Upper lobe of left lung (tissue), 6 donors: ENCODE results near the gene PRODH. TPM values are rescaled to one million over a fixed set of nuclear protein-coding genes. Genes with fewer than 3 reads are reported as not detected.
"Not testable (repeated sequence)": the region's sequence is repeated elsewhere in the genome, so short reads cannot be mapped to it uniquely, and the experiment has no call there.

Experiments
- ATAC-seq, 2 donors: fragments of 200-7000 bp; cut with Tn5 transposase; one replicate each; pipeline ENCODE4 v1.9.1; 2022; ENCODE audit warnings: mild to moderate bottlenecking in 2 of 2, moderate library complexity in 2 of 2; ENCODE audit not compliant: low FRiP score in 2 of 2
- DNase-seq, 2 donors: peaks; one replicate each; pipeline ENCODE4 v3.0.0-alpha.2; 2019 to 2020
- H3K27ac ChIP-seq, 4 donors: fragments of 200-600 bp; sonication (generic); one replicate each; pipeline ENCODE4 v1.5.1; 2016 to 2019
- H3K27me3 ChIP-seq, 4 donors: fragments of 200-600 bp; sonication (generic); one replicate each; pipeline ENCODE4 v1.5.1; 2017 to 2019
- H3K36me3 ChIP-seq, 4 donors: fragments of 200-600 bp; sonication (generic); one replicate each; pipeline ENCODE4 v1.5.1; 2016 to 2019
- H3K4me1 ChIP-seq, 4 donors: fragments of 200-600 bp; sonication (generic); one replicate each; pipeline ENCODE4 v1.5.1; 2018 to 2019
- H3K4me3 ChIP-seq, 4 donors: fragments of 200-600 bp; sonication (generic); one replicate each; pipeline ENCODE4 v1.5.1; 2017 to 2019; ENCODE audit warnings: mild to moderate bottlenecking in 2 of 4, moderate library complexity in 1 of 4
- H3K9me3 ChIP-seq, 4 donors: fragments of 200-600 bp; sonication (generic); one replicate each; pipeline ENCODE4 v1.5.1; 2018 to 2019
- CTCF ChIP-seq, 6 experiments: fragments of 450-650 bp in 4 of 6; fragments of 200-600 bp in 2 of 6; sonication (generic) in 2 of 6; IDR thresholded peaks; one replicate each; pipeline ENCODE4 v1.5.1; 2016 to 2019; ENCODE audit warnings: antibody characterized with exemption in 6 of 6
- EP300 ChIP-seq, 4 donors: sonication (generic); formaldehyde crosslinking; IDR thresholded peaks; one replicate each; pipeline ENCODE4 v1.5.1; 2017; ENCODE audit warnings: antibody characterized with exemption in 4 of 4, control low read depth in 2 of 4
- POLR2A ChIP-seq, 4 donors: fragments of 450-650 bp; IDR thresholded peaks; one replicate each; pipeline ENCODE4 v1.5.1; 2016 to 2017; ENCODE audit warnings: antibody characterized with exemption in 4 of 4, mild to moderate bottlenecking in 2 of 4
- POLR2AphosphoS5 ChIP-seq, 2 donors: sonication (generic); formaldehyde crosslinking; IDR thresholded peaks; one replicate each; pipeline ENCODE4 v1.5.1; 2017; ENCODE audit warnings: antibody characterized with exemption in 2 of 2
- WGBS, 2 donors: methylation state at CpG; one replicate each; pipeline ENCODE4 v1.1.5; 2017 to 2018; 5-methylcytosine and 5-hydroxymethylcytosine counted together
- total RNA-seq, 6 donors: library from RNA; depleted of rRNA in 4 of 6; stranded (reverse); fragments of >200 nt in 4 of 6; gene quantifications; one replicate each; pipeline versions ENCODE4 v1.1.0 to v1.2.1, GENCODE V29; 2016 to 2021
- donor health status: DM: no; HTN: no; CAD: no; lungs with moderate emphysema.
- donor health status: DM: no; HTN: yes; CAD: no; lungs with severe emphysema.

Gene PRODH
- total RNA-seq, 6 donors from 2014 or later: 37.1 to 206 (median 91.1) TPM

- Histone ChIP-seq H3K4me1 (peaks cover 5 to 14% (median 7%) of the 10 kb centered on the region in 4 donors), H3K4me3 (no peak overlapping the region), H3K9me3 (no peaks in the 10 kb centered on the region), H3K27me3 (peaks cover 0 to 13% (median 1%) of the 10 kb centered on the region in 4 donors), H3K27ac (no peak overlapping the region), H3K36me3 (no peaks in the 10 kb centered on the region)
- TF ChIP-seq CTCF (IDR thresholded peaks at IDR 0.05) (no peak), POLR2AphosphoS5 (IDR thresholded peaks at IDR 0.05) (no peak), POLR2A (IDR thresholded peaks at IDR 0.05) (no peak)
- 49 to 68% methylated on average over 14 to 18 of the region's 20 CpGs for WGBS, 2 donors
- ATAC-seq (no peak), DNase-seq (peak in 1 of 2 donors; percentile 87)
Observed at GRCh38 chr22:18968011-18968749, 32.1 kb upstream of the PRODH start.

- DNase-seq (peak in 1 of 2 donors; percentile 69), ATAC-seq (peak in 1 of 2 donors; percentile 4)
- WGBS, 2 donors: 53 to 56% methylated on average over 8 to 14 of the region's 14 CpGs
- H3K27ac ChIP-seq, H3K4me3 ChIP-seq, H3K9me3 ChIP-seq, H3K36me3 ChIP-seq: not testable (repeated sequence)
- Histone ChIP-seq H3K4me1 (peaks cover 5 to 14% (median 7%) of the 10 kb centered on the region in 4 donors), H3K27me3 (peaks cover 0 to 13% (median 1%) of the 10 kb centered on the region in 4 donors)
Observed at GRCh38 chr22:18967391-18968010, 31.4 kb upstream of the PRODH start.

GRCh38 chr22:18966748-18967147 is 30.7 kb upstream of the PRODH start:
- TF ChIP-seq POLR2A (IDR thresholded peaks at IDR 0.05): no peak
- Histone ChIP-seq H3K27me3 (peaks cover 0 to 13% (median 1%) of the 10 kb centered on the region in 4 donors), H3K27ac (no peak overlapping the region), H3K36me3 (no peaks in the 10 kb centered on the region), H3K4me1 (peaks cover 5 to 14% (median 7%) of the 10 kb centered on the region in 4 donors), H3K9me3 (no peaks in the 10 kb centered on the region), H3K4me3 (no peak overlapping the region)
- WGBS, 2 donors: 65 to 67% methylated on average over 1 to 7 of the region's 7 CpGs
- peak in 1 of 2 donors; percentile 48 for DNase-seq
- no peak for ATAC-seq

- Histone ChIP-seq H3K27ac (no peak overlapping the region), H3K27me3 (peaks cover 0 to 9% (median 0%) of the 10 kb centered on the region in 4 donors), H3K4me1 (peaks cover 3 to 10% (median 4%) of the 10 kb centered on the region in 4 donors), H3K4me3 (no peak overlapping the region), H3K9me3 (no peaks in the 10 kb centered on the region), H3K36me3 (no peaks in the 10 kb centered on the region)
- DNase-seq (peak in 1 of 2 donors; percentile 49), ATAC-seq (no peak)
- TF ChIP-seq EP300 (IDR thresholded peaks at IDR 0.05) (no peak), POLR2AphosphoS5 (IDR thresholded peaks at IDR 0.05) (no peak), POLR2A (IDR thresholded peaks at IDR 0.05) (no peak), CTCF (IDR thresholded peaks at IDR 0.05) (no peak)
- WGBS, 2 donors: 62 to 90% methylated on average over 4 to 12 of the region's 14 CpGs
Observed at GRCh38 chr22:18965526-18966421, 29.7 kb upstream of the PRODH start.

GRCh38 chr22:18964501-18965265 is 28.6 kb upstream of the PRODH start:
- DNase-seq: peak in 1 of 2 donors; percentile 70
- H3K27ac ChIP-seq, H3K4me1 ChIP-seq, H3K4me3 ChIP-seq, H3K36me3 ChIP-seq, ATAC-seq, H3K9me3 ChIP-seq, H3K27me3 ChIP-seq: not testable (repeated sequence)
- 68 to 83% methylated on average over 3 to 6 of the region's 19 CpGs for WGBS, 2 donors

- ATAC-seq, H3K9me3 ChIP-seq, H3K4me1 ChIP-seq, H3K27me3 ChIP-seq, H3K36me3 ChIP-seq, H3K4me3 ChIP-seq, H3K27ac ChIP-seq: not testable (repeated sequence)
- peak in 1 of 2 donors; percentile 74 for DNase-seq
- WGBS, 2 donors: 79 to 92% methylated on average over 9 of the region's 10 CpGs
Observed at GRCh38 chr22:18964051-18964450, 28.0 kb upstream of the PRODH start.
